CD4-positive, alpha-beta T cell (primary cell): Measurements from ENCODE around the gene MICAL3. TPM values are rescaled to one million over a fixed set of nuclear protein-coding genes. Genes with fewer than 3 reads are reported as not detected.

Experiments
- ATAC-seq: fragments of 200-7000 bp; cut with Tn5 transposase; one replicate; pipeline ENCODE4 v1.10.0; 2022; ENCODE audit warnings: mild to moderate bottlenecking; ENCODE audit not compliant: poor library complexity
- CTCF ChIA-PET: fragments of 350-600 bp; sonication (Branson Sonifier 250); formaldehyde crosslinking; loops from one replicate; lab custom pipeline; 2021; ENCODE audit warnings: antibody characterized with exemption, inconsistent platforms; lab: Charles Lee
- POLR2A ChIA-PET: fragments of 350-600 bp; sonication (Branson Sonifier 250); formaldehyde crosslinking; loops from one replicate; lab custom pipeline; 2021; ENCODE audit warnings: antibody characterized with exemption, inconsistent platforms; lab: Charles Lee
- DNase-seq, 14 experiments: peaks; one replicate each; pipeline ENCODE4 v3.0.0-alpha.2; 2013 to 2020; ENCODE audit warnings: mixed read lengths in 2 of 14
- H3K27ac ChIP-seq, 2 donors: one replicate each; pipeline versions ENCODE4 v1.5.1 to v1.7.0; 2013; ENCODE audit warnings: low read length in 2 of 2, low read depth in 1 of 2, mild to moderate bottlenecking in 1 of 2
- H3K27me3 ChIP-seq, 2 experiments: 1 replicate in 1 of 2; 2 replicates in 1 of 2; pipeline versions ENCODE4 v1.6.1 to v1.7.0; 2013; ENCODE audit warnings: low read length in 2 of 2, control low read depth in 1 of 2, mild to moderate bottlenecking in 1 of 2, moderate library complexity in 1 of 2; ENCODE audit not compliant: insufficient read depth in 2 of 2, control insufficient read depth in 1 of 2
- H3K36me3 ChIP-seq: one replicate; pipeline ENCODE4 v1.6.1; 2013; ENCODE audit warnings: low read length, control low read depth; ENCODE audit not compliant: insufficient read depth
- H3K4me1 ChIP-seq: one replicate; pipeline ENCODE4 v1.6.1; 2013; ENCODE audit warnings: low read length, control low read depth; ENCODE audit not compliant: insufficient read depth
- H3K4me3 ChIP-seq: one replicate; pipeline ENCODE4 v1.5.1; 2013; ENCODE audit warnings: mild to moderate bottlenecking, low read length, moderate library complexity
- H3K9me3 ChIP-seq, 2 experiments: 1 replicate in 1 of 2; 2 replicates in 1 of 2; pipeline versions ENCODE4 v1.6.1 to v1.7.0; 2013; ENCODE audit warnings: low read length in 2 of 2, mild to moderate bottlenecking in 2 of 2, control low read depth in 1 of 2, moderate library complexity in 1 of 2; ENCODE audit not compliant: control insufficient read depth in 1 of 2, insufficient read depth in 1 of 2
- H3K27ac Mint-ChIP-seq: one replicate; pipeline ENCODE4 v1.8.0; 2020; ENCODE audit warnings: mixed read lengths
- H3K27me3 Mint-ChIP-seq: one replicate; pipeline ENCODE4 v1.8.0; 2021; ENCODE audit warnings: mixed read lengths
- H3K36me3 Mint-ChIP-seq: one replicate; pipeline ENCODE4 v1.8.0; 2021; ENCODE audit warnings: low read depth, mixed read lengths
- H3K4me1 Mint-ChIP-seq: one replicate; pipeline ENCODE4 v1.8.0; 2021; ENCODE audit warnings: low read depth, mixed read lengths
- H3K4me3 Mint-ChIP-seq: one replicate; pipeline ENCODE4 v1.8.0; 2020; ENCODE audit warnings: mild to moderate bottlenecking, mixed read lengths
- H3K9me3 Mint-ChIP-seq: one replicate; pipeline ENCODE4 v1.8.0; 2020; ENCODE audit warnings: mixed read lengths
- intact Hi-C, 2 experiments: fragments of 100-400 bp; cut with DNase I in 1 of 2; cut with micrococcal nuclease in 1 of 2; formaldehyde crosslinking; loops; one replicate each; pipeline versions ENCODE4 v1.15.1 to v1.9.0; 2023 to 2025; cut with DNase I, micrococcal nuclease
- total RNA-seq, 174 experiments: library from RNA in 2 of 174; stranded (reverse) in 2 of 174; gene quantifications; one replicate each; pipeline ENCODE4 v1.2.3 and lab custom pipeline; 2021 to 2026
- TF ChIP-seq, protein P1 (sequence below): fragments of 200-600 bp; IDR thresholded peaks from one replicate; pipeline ENCODE4 v1.8.0; 2022; ENCODE audit warnings: antibody characterized with exemption, mild to moderate bottlenecking

Gene MICAL3
- total RNA-seq, 2 experiments from 2014 or later = 9.4 to 9.9 TPM

DNA sequence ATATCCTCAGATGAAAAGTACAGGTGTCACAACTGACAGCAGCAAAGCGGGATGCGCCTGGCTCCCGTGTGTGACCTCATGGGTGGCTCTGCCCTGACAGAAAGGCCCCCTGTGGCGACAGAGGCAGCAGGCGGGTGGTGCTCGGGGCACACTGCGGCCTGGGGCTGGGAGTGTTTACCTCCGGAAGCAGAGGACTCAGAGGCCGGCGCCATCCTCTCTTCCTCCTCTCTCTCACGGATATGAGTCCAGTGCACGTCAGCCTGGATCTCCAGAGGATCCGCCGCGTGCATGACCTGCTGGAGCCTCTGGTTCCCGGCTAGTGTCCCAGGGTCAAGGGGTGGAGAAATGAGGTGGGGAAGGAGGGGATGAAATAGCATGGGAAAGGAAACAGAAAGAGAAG, 196.9 kb downstream of the MICAL3 start:
- ChIA-PET POLR2A (interaction anchor here (1.0 kb wide), 1 partner anchor 250 kb away, joined by 3 read pairs; no protein-coding TSS in a partner anchor), CTCF (no interaction called here)
- Mint-ChIP-seq H3K27me3 (no peaks in the 10 kb centered on the region), H3K4me3 (no peak overlapping the region), H3K36me3 (peaks cover 10% of the 10 kb centered on the region), H3K9me3 (no peaks in the 10 kb centered on the region), H3K27ac (no peak overlapping the region), H3K4me1 (peaks cover 8% of the 10 kb centered on the region)
- Histone ChIP-seq H3K4me1 (peaks cover 8% of the 10 kb centered on the region), H3K9me3 (no peaks in the 10 kb centered on the region), H3K27me3 (no peaks in the 10 kb centered on the region), H3K36me3 (peaks cover 4% of the 10 kb centered on the region), H3K4me3 (no peak overlapping the region), H3K27ac (no peak overlapping the region)
- no peak for DNase-seq
- TF ChIP-seq, protein P1, sequence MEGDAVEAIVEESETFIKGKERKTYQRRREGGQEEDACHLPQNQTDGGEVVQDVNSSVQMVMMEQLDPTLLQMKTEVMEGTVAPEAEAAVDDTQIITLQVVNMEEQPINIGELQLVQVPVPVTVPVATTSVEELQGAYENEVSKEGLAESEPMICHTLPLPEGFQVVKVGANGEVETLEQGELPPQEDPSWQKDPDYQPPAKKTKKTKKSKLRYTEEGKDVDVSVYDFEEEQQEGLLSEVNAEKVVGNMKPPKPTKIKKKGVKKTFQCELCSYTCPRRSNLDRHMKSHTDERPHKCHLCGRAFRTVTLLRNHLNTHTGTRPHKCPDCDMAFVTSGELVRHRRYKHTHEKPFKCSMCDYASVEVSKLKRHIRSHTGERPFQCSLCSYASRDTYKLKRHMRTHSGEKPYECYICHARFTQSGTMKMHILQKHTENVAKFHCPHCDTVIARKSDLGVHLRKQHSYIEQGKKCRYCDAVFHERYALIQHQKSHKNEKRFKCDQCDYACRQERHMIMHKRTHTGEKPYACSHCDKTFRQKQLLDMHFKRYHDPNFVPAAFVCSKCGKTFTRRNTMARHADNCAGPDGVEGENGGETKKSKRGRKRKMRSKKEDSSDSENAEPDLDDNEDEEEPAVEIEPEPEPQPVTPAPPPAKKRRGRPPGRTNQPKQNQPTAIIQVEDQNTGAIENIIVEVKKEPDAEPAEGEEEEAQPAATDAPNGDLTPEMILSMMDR = no peak
- no peak for ATAC-seq
- intact Hi-C loops = no loop called here

DNA sequence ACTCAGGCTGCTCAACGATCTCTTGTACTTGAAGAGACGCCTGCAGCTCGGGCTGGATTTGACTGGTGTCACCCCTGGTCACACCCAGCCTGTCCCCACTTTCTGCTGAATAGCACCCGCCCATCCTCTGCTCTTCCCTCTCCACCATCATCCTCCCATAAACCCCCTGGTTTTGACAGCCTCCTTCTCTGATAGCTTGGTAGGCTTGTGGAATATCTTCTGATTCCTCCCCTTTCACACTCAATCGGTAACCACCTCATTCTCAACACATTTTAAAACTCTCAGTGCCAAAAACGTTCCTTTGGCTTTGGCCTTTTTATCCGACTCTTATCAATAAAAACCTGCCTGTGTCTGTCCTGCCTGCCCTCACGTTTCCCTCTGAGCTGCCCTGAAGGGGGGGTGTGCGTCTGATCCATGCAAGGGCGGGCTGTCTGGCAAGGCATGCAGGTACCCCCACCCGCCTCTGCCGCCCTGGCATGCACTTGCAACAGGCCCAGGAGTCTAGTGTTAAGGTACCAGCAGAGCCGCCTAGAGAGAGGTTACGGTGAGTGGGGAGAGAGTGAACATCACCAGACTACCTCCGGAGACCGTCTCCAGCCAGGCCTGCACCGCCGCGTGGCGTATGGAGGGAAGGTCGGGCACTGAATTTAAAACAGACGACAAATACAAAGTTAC, 198.3 kb downstream of the MICAL3 start:
- no peaks in the 10 kb centered on the region for H3K9me3 Mint-ChIP-seq
- ATAC-seq (no peak), DNase-seq (no peak)
- H3K4me1 ChIP-seq = peaks cover 8% of the 10 kb centered on the region
- H3K4me3 Mint-ChIP-seq = no peak overlapping the region
- no peak overlapping the region for H3K4me3 ChIP-seq
- H3K36me3 ChIP-seq = peaks cover 6% of the 10 kb centered on the region
- POLR2A ChIA-PET = no interaction called here
- H3K4me1 Mint-ChIP-seq = peaks cover 8% of the 10 kb centered on the region
- no peak overlapping the region for H3K27ac Mint-ChIP-seq
- no peak overlapping the region for H3K27ac ChIP-seq
- H3K9me3 ChIP-seq = no peaks in the 10 kb centered on the region
- no peaks in the 10 kb centered on the region for H3K27me3 ChIP-seq
- CTCF ChIA-PET = no interaction called here
- intact Hi-C loops = no loop called here
- peaks cover 10% of the 10 kb centered on the region for H3K36me3 Mint-ChIP-seq
- H3K27me3 Mint-ChIP-seq = no peaks in the 10 kb centered on the region
- TF ChIP-seq, protein P1 = no peak

DNA sequence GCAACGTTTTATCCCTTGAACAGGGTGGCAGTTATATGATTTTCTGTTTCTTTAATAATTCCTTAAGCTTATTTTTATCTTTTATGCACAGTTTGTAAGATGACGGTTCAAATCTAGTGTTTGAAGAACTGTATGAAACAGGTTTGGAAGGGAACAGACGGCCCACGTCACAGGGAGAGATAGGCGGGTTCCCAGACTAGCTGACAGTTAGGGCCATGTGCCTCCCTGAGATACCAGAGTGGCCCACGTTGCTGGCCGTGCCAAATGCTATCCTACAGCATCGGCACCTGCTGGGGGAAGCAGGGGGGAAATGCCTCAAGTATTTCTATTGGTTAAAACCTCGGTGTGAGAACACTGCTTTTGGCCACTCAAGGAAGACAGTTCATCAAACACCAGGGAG, 199.9 kb downstream of the MICAL3 start:
- Histone ChIP-seq H3K4me1 (no peaks in the 10 kb centered on the region), H3K9me3 (no peaks in the 10 kb centered on the region), H3K27ac (no peak overlapping the region), H3K36me3 (peaks cover 6% of the 10 kb centered on the region), H3K27me3 (no peaks in the 10 kb centered on the region), H3K4me3 (no peak overlapping the region)
- peaks cover 6% of the 10 kb centered on the region for H3K36me3 Mint-ChIP-seq
- no peak overlapping the region for H3K27ac Mint-ChIP-seq
- POLR2A ChIA-PET = no interaction called here
- H3K4me3 Mint-ChIP-seq = no peak overlapping the region
- H3K27me3 Mint-ChIP-seq = no peaks in the 10 kb centered on the region
- peaks cover under 1% of the 10 kb centered on the region for H3K4me1 Mint-ChIP-seq
- DNase-seq (no peak), ATAC-seq (no peak)
- intact Hi-C loops = no loop called here
- H3K9me3 Mint-ChIP-seq = no peaks in the 10 kb centered on the region
- CTCF ChIA-PET = no interaction called here
- TF ChIP-seq, protein P1 = no peak
